Measurements from ENCODE around the gene PRKCZ.

PRKCZ gene

GRCh38 chr1:2067393-2067792 lies 17.2 kb downstream of the PRKCZ start:
- DNase-seq (ENCODE audit: low spot score): no peak

GRCh38 chr1:2067981-2068380 lies 17.8 kb downstream of the PRKCZ start:
- DNase-seq (ENCODE audit: low spot score): no peak

- DNase-seq (ENCODE audit: low spot score): no peak
Measured at GRCh38 chr1:2068951-2069350, 18.7 kb downstream of the PRKCZ start.

- DNase-seq (ENCODE audit: low spot score): no peak
Measured at GRCh38 chr1:2070016-2070415, 19.8 kb downstream of the PRKCZ start.

- DNase-seq (ENCODE audit: low spot score): no peak
Measured at GRCh38 chr1:2070800-2071530, 20.8 kb downstream of the PRKCZ start.

- no peak for DNase-seq (ENCODE audit: low spot score)
Measured at GRCh38 chr1:2072109-2072806, 22.0 kb downstream of the PRKCZ start.

GRCh38 chr1:2072891-2073290 lies 22.7 kb downstream of the PRKCZ start:
- DNase-seq (ENCODE audit: low spot score): no peak

GRCh38 chr1:2073382-2074230 lies 23.4 kb downstream of the PRKCZ start:
- DNase-seq (ENCODE audit: low spot score): no peak

GRCh38 chr1:2074396-2074795 lies 24.2 kb downstream of the PRKCZ start:
- DNase-seq (ENCODE audit: low spot score): no peak

GRCh38 chr1:2074944-2075740 lies 24.9 kb downstream of the PRKCZ start:
- no peak for DNase-seq (ENCODE audit: low spot score)

GRCh38 chr1:2076826-2077225 lies 26.6 kb downstream of the PRKCZ start:
- no peak for DNase-seq (ENCODE audit: low spot score)

GRCh38 chr1:2078170-2078569 lies 28.0 kb downstream of the PRKCZ start:
- DNase-seq (ENCODE audit: low spot score): no peak

- DNase-seq (ENCODE audit: low spot score): no peak
Measured at GRCh38 chr1:2079396-2080085, 29.3 kb downstream of the PRKCZ start.

GRCh38 chr1:2080140-2080539 lies 29.9 kb downstream of the PRKCZ start:
- DNase-seq (ENCODE audit: low spot score): no peak

GRCh38 chr1:2080884-2081283 lies 30.7 kb downstream of the PRKCZ start:
- no peak for DNase-seq (ENCODE audit: low spot score)

GRCh38 chr1:2081326-2081885 lies 31.2 kb downstream of the PRKCZ start:
- DNase-seq (ENCODE audit: low spot score): no peak

- DNase-seq (ENCODE audit: low spot score): no peak
Measured at GRCh38 chr1:2082064-2082463, 31.9 kb downstream of the PRKCZ start.

- no peak for DNase-seq (ENCODE audit: low spot score)
Measured at GRCh38 chr1:2083666-2084065, 33.5 kb downstream of the PRKCZ start.

GRCh38 chr1:2084306-2084705 lies 34.1 kb downstream of the PRKCZ start:
- DNase-seq (ENCODE audit: low spot score): no peak

GRCh38 chr1:2085080-2085479 lies 34.9 kb downstream of the PRKCZ start:
- no peak for DNase-seq (ENCODE audit: low spot score)

- no peak for DNase-seq (ENCODE audit: low spot score)
Measured at GRCh38 chr1:2086446-2087078, 36.4 kb downstream of the PRKCZ start.

Measured in RKO (cell line).